ENCODE measurements around the gene PACSIN1.

- TF ChIP-seq CTCF (IDR thresholded peaks at IDR 0.05; ENCODE audit: insufficient read depth, low read length, poor library complexity, severe bottlenecking), result no peak
- no peak for TF ChIP-seq EZH2phosphoT487 (conservative IDR thresholded peaks at IDR 0.05; ENCODE audit: low read length)
Measured at GRCh38 chr6:34476921-34477320, 11.0 kb downstream of the PACSIN1 start.

Measured in SU-DHL-6 (cell line).